HCT116 (cell line): ENCODE results near the gene SPAG5. TPM values are rescaled to one million over a fixed set of nuclear protein-coding genes. Genes with fewer than 3 reads are reported as not detected.

Experiments used
- ATAC-seq: fragments of 200-7000 bp; cut with Tn5 transposase; 2 replicates; pipeline ENCODE4 v1.9.1; 2020; ENCODE audit warnings: mild to moderate bottlenecking, moderate library complexity
- BruUV-seq: library from RNA; stranded (reverse); fragments of 400-500 nt; replicated peaks from 2 replicates; lab custom pipeline; 2021; lab: Mats Ljungman, UMichigan
- CTCF ChIA-PET: fragments of 300-600 bp; sonication (Branson Sonifier 250); formaldehyde crosslinking; loops from one replicate; lab custom pipeline; 2021; ENCODE audit warnings: antibody characterized with exemption; lab: Charles Lee
- POLR2A ChIA-PET: fragments of 300-600, 350-600 bp; sonication (Branson Sonifier 250); formaldehyde crosslinking; loops from one replicate; lab custom pipeline; 2021; ENCODE audit warnings: antibody characterized with exemption; lab: Charles Lee
- RAD21 ChIA-PET, 2 experiments: fragments of 300-600 bp; sonication (Branson Sonifier 250); formaldehyde crosslinking; loops; one replicate each; lab custom pipeline; 2023; ENCODE audit warnings: low total read pairs in 2 of 2; ENCODE audit not compliant: uncharacterized antibody in 2 of 2, unreplicated experiment in 2 of 2, low non-redundant PET in 1 of 2; lab: Charles Lee
- DNase-seq: peaks from one replicate; pipeline ENCODE4 v3.0.0-alpha.2; 2010; ENCODE audit warnings: low read depth, low spot score
- H2AFZ ChIP-seq: fragments of 200-600 bp; shearing (Covaris generic), sonication (generic); 2 replicates; pipeline ENCODE4 v1.6.1; 2017; ENCODE audit warnings: low read depth, mixed run types, mixed read lengths, antibody characterized with exemption, low read length; ENCODE audit not compliant: poor library complexity, severe bottlenecking
- H3K27ac ChIP-seq: 2 replicates; pipeline ENCODE4 v1.5.1; 2012; ENCODE audit warnings: low read depth, low read length
- H3K27me3 ChIP-seq: fragments of 200-600 bp; sonication (generic); 2 replicates; pipeline ENCODE4 v1.6.1; 2016; ENCODE audit warnings: mixed run types, low read length, mixed read lengths; ENCODE audit not compliant: insufficient read depth
- H3K36me3 ChIP-seq, 2 experiments: fragments of 200-500 bp in 1 of 2; fragments of 200-600 bp in 1 of 2; sonication (Bioruptor generic) in 1 of 2; sonication (generic) in 1 of 2; 2 replicates each; pipeline versions ENCODE4 v1.5.1 to v1.6.1; 2014 to 2016; ENCODE audit warnings: low read length in 2 of 2, inconsistent platforms in 1 of 2, mixed read lengths in 1 of 2, mixed run types in 1 of 2; ENCODE audit not compliant: insufficient read depth in 2 of 2, control insufficient read depth in 1 of 2
- H3K4me1 ChIP-seq, 2 experiments: fragments of 200-600 bp in 1 of 2; sonication (generic) in 1 of 2; 2 replicates each; pipeline versions ENCODE4 v1.5.1 to v1.6.1; 2012 to 2017; ENCODE audit warnings: low read length in 2 of 2, inconsistent platforms in 1 of 2, mild to moderate bottlenecking in 1 of 2, mixed read lengths in 1 of 2, mixed run types in 1 of 2, moderate library complexity in 1 of 2; ENCODE audit not compliant: insufficient read depth in 2 of 2, control insufficient read depth in 1 of 2
- H3K4me2 ChIP-seq: fragments of 200-600 bp; sonication (generic); 2 replicates; pipeline ENCODE4 v1.6.1; 2017; ENCODE audit warnings: mixed run types, low read length, mixed read lengths
- H3K4me3 ChIP-seq, 2 experiments: fragments of 200-600 bp in 1 of 2; sonication (generic) in 1 of 2; replicated peaks in 1 of 2; 2 replicates each; pipeline ENCODE4 v1.5.1; 2011 to 2016; ENCODE audit warnings: low read length in 2 of 2, control low read depth in 1 of 2, low read depth in 1 of 2, mild to moderate bottlenecking in 1 of 2, mixed read lengths in 1 of 2, mixed run types in 1 of 2
- H3K79me2 ChIP-seq: fragments of 200-600 bp; sonication (generic); 2 replicates; pipeline ENCODE4 v1.6.1; 2017; ENCODE audit warnings: mild to moderate bottlenecking, mixed run types, low read length, moderate library complexity, mixed read lengths; ENCODE audit not compliant: insufficient read depth
- H3K9ac ChIP-seq: fragments of 200-600 bp; sonication (generic); 2 replicates; pipeline ENCODE4 v1.6.1; 2016; ENCODE audit warnings: low read length, mixed read lengths
- H3K9me2 ChIP-seq: fragments of 200-600 bp; sonication (generic), shearing (Covaris generic); 2 replicates; pipeline ENCODE4 v1.6.1; 2017; ENCODE audit warnings: mixed run types, mild to moderate bottlenecking, moderate library complexity; ENCODE audit not compliant: insufficient read depth
- H3K9me3 ChIP-seq, 2 experiments: fragments of 200-500 bp in 1 of 2; fragments of 200-600 bp in 1 of 2; sonication (Bioruptor generic) in 1 of 2; sonication (generic) in 1 of 2; 2 replicates each; pipeline ENCODE4 v1.6.1; 2014 to 2017; ENCODE audit warnings: low read length in 2 of 2, mixed read lengths in 2 of 2, inconsistent platforms in 1 of 2, low read depth in 1 of 2, mild to moderate bottlenecking in 1 of 2, mixed run types in 1 of 2, moderate library complexity in 1 of 2; ENCODE audit not compliant: control insufficient read depth in 1 of 2, insufficient read depth in 1 of 2
- H4K20me1 ChIP-seq: fragments of 200-600 bp; sonication (generic), shearing (Covaris generic); 2 replicates; pipeline ENCODE4 v1.6.1; 2017; ENCODE audit warnings: mixed run types, mild to moderate bottlenecking, moderate library complexity; ENCODE audit not compliant: insufficient read depth
- ATF3 ChIP-seq: IDR thresholded peaks from 2 replicates; pipeline ENCODE4 v1.6.1; 2012
- CBX3 ChIP-seq: IDR thresholded peaks from 2 replicates; pipeline ENCODE4 v1.6.1; 2012; ENCODE audit warnings: low read depth
- CEBPB ChIP-seq: IDR thresholded peaks from 2 replicates; pipeline ENCODE4 v1.6.1; 2012; ENCODE audit warnings: low read depth
- CTCF ChIP-seq, 3 experiments: fragments of 200-600 bp in 1 of 3; sonication (generic) in 1 of 3; IDR thresholded peaks in 2 of 3; conservative IDR thresholded peaks in 1 of 3; 2 replicates each; pipeline ENCODE4 v1.5.1; 2012 to 2017; ENCODE audit warnings: low read depth in 2 of 3, low read length in 2 of 3, antibody characterized with exemption in 1 of 3, borderline replicate concordance in 1 of 3, control low read depth in 1 of 3, mild to moderate bottlenecking in 1 of 3, mixed read lengths in 1 of 3, mixed run types in 1 of 3, moderate library complexity in 1 of 3; ENCODE audit not compliant: insufficient read depth in 1 of 3
- ELF1 ChIP-seq: IDR thresholded peaks from 2 replicates; pipeline ENCODE4 v1.6.1; 2012; ENCODE audit warnings: low read depth, borderline replicate concordance
- EZH2 ChIP-seq: fragments of 200-600 bp; sonication (generic); IDR thresholded peaks from 2 replicates; pipeline ENCODE4 v1.6.1; 2017; ENCODE audit warnings: antibody characterized with exemption, mixed run types
- FOSL1 ChIP-seq: IDR thresholded peaks from 2 replicates; pipeline ENCODE4 v1.6.1; 2012; ENCODE audit warnings: low read depth
- JUND ChIP-seq: IDR thresholded peaks from 2 replicates; pipeline ENCODE4 v1.6.1; 2012
- POLR2A ChIP-seq: IDR thresholded peaks from 2 replicates; pipeline ENCODE4 v1.7.0; 2011; ENCODE audit warnings: borderline replicate concordance; ENCODE audit not compliant: insufficient read depth, insufficient read length; ENCODE audit errors: extremely low read depth
- RAD21 ChIP-seq: IDR thresholded peaks from 2 replicates; pipeline ENCODE4 v1.6.1; 2012; ENCODE audit warnings: low read depth, mild to moderate bottlenecking
- REST ChIP-seq: IDR thresholded peaks from 2 replicates; pipeline ENCODE4 v1.6.1; 2012; ENCODE audit warnings: low read depth
- SIN3A ChIP-seq: IDR thresholded peaks from 2 replicates; pipeline ENCODE4 v1.6.1; 2012; ENCODE audit warnings: low read depth
- SRF ChIP-seq: IDR thresholded peaks from 2 replicates; pipeline ENCODE4 v1.6.1; 2012; ENCODE audit warnings: low read depth
- TCF7L2 ChIP-seq: IDR thresholded peaks from 2 replicates; pipeline ENCODE4 v1.7.0; 2011; ENCODE audit warnings: borderline replicate concordance, inconsistent platforms; ENCODE audit not compliant: insufficient read depth, insufficient read length; ENCODE audit errors: extremely low read depth
- YY1 ChIP-seq: IDR thresholded peaks from 2 replicates; pipeline ENCODE4 v1.6.1; 2011; ENCODE audit warnings: low read length, low read depth, moderate library complexity, mild to moderate bottlenecking; ENCODE audit not compliant: insufficient replicate concordance; ENCODE audit errors: extremely low read depth
- ZFX ChIP-seq: fragments of 450-650 bp; IDR thresholded peaks from 2 replicates; pipeline ENCODE4 v1.6.1; 2017
- intact Hi-C: fragments of 100-400 bp; cut with micrococcal nuclease; formaldehyde crosslinking; loops from 2 replicates; pipeline ENCODE4 v1.10.0; 2022
- total RNA-seq: library from RNA; stranded (reverse); gene quantifications from one replicate; pipeline ENCODE4 v1.2.1, GENCODE V29; 2021; ENCODE audit not compliant: unreplicated experiment

Gene SPAG5
- total RNA-seq, 1 experiment from 2014 or later = 94.9 TPM

- H2AFZ ChIP-seq = no peak overlapping the region
- no peaks in the 10 kb centered on the region for H4K20me1 ChIP-seq
- no peak overlapping the region for H3K9ac ChIP-seq
- H3K79me2 ChIP-seq = 0 out of 2 replicates have a peak, but pooled peaks cover 4% of the 10 kb centered on the region
- no TSS peak for BruUV-seq
- no peaks in the 10 kb centered on the region for H3K9me3 ChIP-seq
- no peak overlapping the region for H3K4me2 ChIP-seq
- no peaks in the 10 kb centered on the region for H3K27me3 ChIP-seq
- DNase-seq (no peak), ATAC-seq (no peak)
- POLR2A ChIA-PET = no interaction called here
- CTCF ChIA-PET = no interaction called here
- H3K4me1 ChIP-seq = no peaks in the 10 kb centered on the region
- no peaks in the 10 kb centered on the region for H3K9me2 ChIP-seq
- no peak overlapping the region for H3K4me3 ChIP-seq
- intact Hi-C loops = no loop called here
- RAD21 ChIA-PET = no interaction called here
- TF ChIP-seq CEBPB (no peak), YY1 (no peak), ELF1 (no peak), SIN3A (no peak), TCF7L2 (no peak), CTCF (IDR thresholded peaks at IDR 0.05 in 2 of 3, conservative IDR thresholded peaks at IDR 0.05 in 1 of 3; ENCODE audit: borderline replicate concordance in 1 of 3, insufficient read depth in 1 of 3, low read depth in 2 of 3, low read length in 2 of 3) (no peak), POLR2A (no peak), ATF3 (no peak), EZH2 (no peak), JUND (no peak), CBX3 (no peak), REST (no peak), SRF (no peak), ZFX (no peak), FOSL1 (no peak), RAD21 (no peak)
- H3K27ac ChIP-seq = no peak overlapping the region
- H3K36me3 ChIP-seq = peaks cover 49 to 54% of the 10 kb centered on the region in 2 experiments
Measured at GRCh38 chr17:28626818-28627217, 28.0 kb upstream of the SPAG5 start.
